Measurements from ENCODE around the gene CABP4.

GRCh38 chr11:67423891-67424613 is 31.1 kb upstream of the CABP4 start:
- TF ChIP-seq ATF3 (CRISPR knock-in tag; conservative IDR thresholded peaks at IDR 0.05) (no peak), E2F1 (CRISPR knock-in tag; IDR thresholded peaks at IDR 0.05) (no peak), ZNF281 (CRISPR knock-in tag; IDR thresholded peaks at IDR 0.05) (no peak)
